ENCODE measurements around the gene SLC5A10. TPM values are rescaled to one million over a fixed set of nuclear protein-coding genes. Genes with fewer than 3 reads are reported as not detected.

SLC5A10 gene
- total RNA-seq, 6 donors from 2014 or later = not detected

- DNase-seq (peak in 1 of 2 donors; percentile 78), ATAC-seq (ENCODE audit: low FRiP score in 2 of 2) (no peak)
- no peak overlapping the region for H3K27ac ChIP-seq
Measured at GRCh38 chr17:18981642-18982424, 29.9 kb downstream of the SLC5A10 start.

GRCh38 chr17:18984273-18985114, 32.5 kb downstream of the SLC5A10 start:
- Histone ChIP-seq H3K4me1 (peaks cover 0 to 16% (median 6%) of the 10 kb centered on the region in 4 donors), H3K27ac (no peak overlapping the region), H3K36me3 (no peaks in the 10 kb centered on the region), H3K4me3 (no peak overlapping the region), H3K27me3 (no peaks in the 10 kb centered on the region), H3K9me3 (no peaks in the 10 kb centered on the region)
- WGBS, 2 donors = 90 to 91% methylated on average over 18 to 21 of the region's 21 CpGs
- ATAC-seq (ENCODE audit: low FRiP score in 2 of 2) (no peak), DNase-seq (no peak)
- TF ChIP-seq EP300 (IDR thresholded peaks at IDR 0.05) (no peak), POLR2AphosphoS5 (IDR thresholded peaks at IDR 0.05) (no peak), POLR2A (IDR thresholded peaks at IDR 0.05) (no peak), CTCF (IDR thresholded peaks at IDR 0.05) (no peak)

More at GRCh38 chr17:18981642-18982424, 29.9 kb downstream of the SLC5A10 start:
- Histone ChIP-seq H3K4me1 (no peaks in the 10 kb centered on the region), H3K4me3 (no peak overlapping the region), H3K9me3 (no peaks in the 10 kb centered on the region), H3K27me3 (no peaks in the 10 kb centered on the region), H3K36me3 (peaks cover 0 to 23% (median 11%) of the 10 kb centered on the region in 4 donors)
- TF ChIP-seq CTCF (IDR thresholded peaks at IDR 0.05) (no peak), POLR2A (IDR thresholded peaks at IDR 0.05) (no peak), POLR2AphosphoS5 (IDR thresholded peaks at IDR 0.05) (no peak), EP300 (IDR thresholded peaks at IDR 0.05) (no peak)
- WGBS, 2 donors = 83 to 92% methylated on average over 10 to 29 of the region's 30 CpGs

GRCh38 chr17:18985475-18985874, 33.5 kb downstream of the SLC5A10 start:
- Histone ChIP-seq H3K4me1 (peaks cover 0 to 16% (median 6%) of the 10 kb centered on the region in 4 donors), H3K27me3 (no peaks in the 10 kb centered on the region), H3K4me3 (no peak overlapping the region), H3K9me3 (no peaks in the 10 kb centered on the region), H3K36me3 (no peaks in the 10 kb centered on the region), H3K27ac (no peak overlapping the region)
- 88 to 89% methylated on average over 6 to 9 of the region's 9 CpGs for WGBS, 2 donors
- ATAC-seq (ENCODE audit: low FRiP score in 2 of 2) = no peak
- DNase-seq = no peak
- TF ChIP-seq POLR2A (IDR thresholded peaks at IDR 0.05) = no peak
- TF ChIP-seq EP300 (IDR thresholded peaks at IDR 0.05) = no peak
- TF ChIP-seq POLR2AphosphoS5 (IDR thresholded peaks at IDR 0.05) = no peak
- TF ChIP-seq CTCF (IDR thresholded peaks at IDR 0.05) = no peak

- 87 to 96% methylated on average over 5 to 21 of the region's 21 CpGs for WGBS, 2 donors
- H3K9me3 ChIP-seq = no peaks in the 10 kb centered on the region
- H3K4me3 ChIP-seq = no peak overlapping the region
- peaks cover 0 to 16% (median 6%) of the 10 kb centered on the region in 4 donors for H3K4me1 ChIP-seq
- TF ChIP-seq EP300 (IDR thresholded peaks at IDR 0.05) (no peak), POLR2A (IDR thresholded peaks at IDR 0.05) (no peak), POLR2AphosphoS5 (IDR thresholded peaks at IDR 0.05) (no peak), CTCF (IDR thresholded peaks at IDR 0.05) (no peak)
- no peak for ATAC-seq (ENCODE audit: low FRiP score in 2 of 2)
- H3K27me3 ChIP-seq = no peaks in the 10 kb centered on the region
- no peaks in the 10 kb centered on the region for H3K36me3 ChIP-seq
- no peak overlapping the region for H3K27ac ChIP-seq
- no peak for DNase-seq
Measured at GRCh38 chr17:18986541-18987229, 34.7 kb downstream of the SLC5A10 start.
